GM03348 (cell line): Measurements from ENCODE around the gene MYBPC2.
"Not testable (repeated sequence)": the region's sequence is repeated elsewhere in the genome, so short reads cannot be mapped to it uniquely, and the experiment has no call there.

Source experiments
- DNase-seq: peaks from one replicate; pipeline ENCODE4 v3.0.0; 2012; ENCODE audit warnings: low spot score

The MYBPC2 gene

GRCh38 chr19:50428772-50429463 is 3.8 kb upstream of the MYBPC2 start:
- DNase-seq = no peak

GRCh38 chr19:50430888-50431342 is 1.8 kb upstream of the MYBPC2 start:
- no peak for DNase-seq

- peak; percentile 96 for DNase-seq
These were observed 1.1 kb upstream of the MYBPC2 start for GRCh38 chr19:50431343-50432220.

- no peak for DNase-seq
These were observed 799 bp downstream of the MYBPC2 start for GRCh38 chr19:50433201-50434180.

GRCh38 chr19:50434525-50434924 is 1.8 kb downstream of the MYBPC2 start:
- DNase-seq = no peak

GRCh38 chr19:50435221-50435620 is 2.5 kb downstream of the MYBPC2 start:
- no peak for DNase-seq

- no peak for DNase-seq
These were observed 2.9 kb downstream of the MYBPC2 start for GRCh38 chr19:50435627-50436026.

- DNase-seq = no peak
These were observed 5.3 kb downstream of the MYBPC2 start for GRCh38 chr19:50437862-50438449.

- not testable (repeated sequence) for DNase-seq
These were observed 6.4 kb downstream of the MYBPC2 start for GRCh38 chr19:50439130-50439529.

GRCh38 chr19:50444059-50444458 is 11.4 kb downstream of the MYBPC2 start:
- no peak for DNase-seq

- DNase-seq = no peak
These were observed 14.4 kb downstream of the MYBPC2 start for GRCh38 chr19:50447053-50447452.

- no peak for DNase-seq
These were observed 15.1 kb downstream of the MYBPC2 start for GRCh38 chr19:50447750-50448149.

- DNase-seq = no peak
These were observed 16.7 kb downstream of the MYBPC2 start for GRCh38 chr19:50449236-50449899.

GRCh38 chr19:50450369-50451222 is 17.9 kb downstream of the MYBPC2 start:
- DNase-seq = no peak

GRCh38 chr19:50451223-50451534 is 18.5 kb downstream of the MYBPC2 start:
- no peak for DNase-seq

GRCh38 chr19:50453243-50453642 is 20.6 kb downstream of the MYBPC2 start:
- no peak for DNase-seq

- DNase-seq = no peak
These were observed 23.3 kb downstream of the MYBPC2 start for GRCh38 chr19:50455992-50456391.

GRCh38 chr19:50457300-50457699 is 24.6 kb downstream of the MYBPC2 start:
- no peak for DNase-seq

GRCh38 chr19:50458396-50459066 is 25.8 kb downstream of the MYBPC2 start:
- DNase-seq = peak; percentile 61

GRCh38 chr19:50459067-50459456 is 26.4 kb downstream of the MYBPC2 start:
- DNase-seq = no peak
